HT1080 (cell line): Measurements from ENCODE around the gene RABGAP1L. TPM values are rescaled to one million over a fixed set of nuclear protein-coding genes. Genes with fewer than 3 reads are reported as not detected.
A peak's percentile ranks its signal among the peaks of the same experiment; 100 is the strongest.
"Not testable (repeated sequence)": the region's sequence is repeated elsewhere in the genome, so short reads cannot be mapped to it uniquely, and the experiment has no call there.

Experiments used
- DNase-seq: peaks from one replicate; pipeline ENCODE4 v3.0.0-alpha.2; 2015; ENCODE audit warnings: low read depth
- total RNA-seq: library from RNA; depleted of rRNA; stranded (reverse); fragments of >200 nt; shearing (Covaris generic); gene quantifications from 2 replicates; pipeline ENCODE4 v1.2.3, GENCODE V29; 2014

RABGAP1L gene
- total RNA-seq, 1 experiment from 2014 or later = 9.1 TPM

DNA sequence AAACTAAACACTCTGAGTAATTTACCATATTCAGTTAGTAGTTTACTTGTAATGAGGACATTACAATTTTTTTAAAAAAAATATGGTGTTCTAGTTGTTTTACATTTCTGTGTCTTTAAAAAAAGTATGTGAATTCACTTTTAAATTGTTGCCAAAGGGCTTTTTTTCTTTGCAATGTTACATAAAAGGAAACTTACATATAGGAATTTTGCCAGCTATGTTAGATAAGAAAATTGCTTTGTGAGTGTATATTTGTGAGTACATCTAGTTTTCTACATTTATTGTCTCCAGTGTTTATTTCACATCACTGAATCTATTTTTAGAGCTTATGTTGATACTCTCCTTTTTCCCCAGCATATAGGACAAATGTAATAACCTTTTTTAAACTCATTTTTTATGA is 495.2 kb downstream of the RABGAP1L start:
- DNase-seq = no peak

DNA sequence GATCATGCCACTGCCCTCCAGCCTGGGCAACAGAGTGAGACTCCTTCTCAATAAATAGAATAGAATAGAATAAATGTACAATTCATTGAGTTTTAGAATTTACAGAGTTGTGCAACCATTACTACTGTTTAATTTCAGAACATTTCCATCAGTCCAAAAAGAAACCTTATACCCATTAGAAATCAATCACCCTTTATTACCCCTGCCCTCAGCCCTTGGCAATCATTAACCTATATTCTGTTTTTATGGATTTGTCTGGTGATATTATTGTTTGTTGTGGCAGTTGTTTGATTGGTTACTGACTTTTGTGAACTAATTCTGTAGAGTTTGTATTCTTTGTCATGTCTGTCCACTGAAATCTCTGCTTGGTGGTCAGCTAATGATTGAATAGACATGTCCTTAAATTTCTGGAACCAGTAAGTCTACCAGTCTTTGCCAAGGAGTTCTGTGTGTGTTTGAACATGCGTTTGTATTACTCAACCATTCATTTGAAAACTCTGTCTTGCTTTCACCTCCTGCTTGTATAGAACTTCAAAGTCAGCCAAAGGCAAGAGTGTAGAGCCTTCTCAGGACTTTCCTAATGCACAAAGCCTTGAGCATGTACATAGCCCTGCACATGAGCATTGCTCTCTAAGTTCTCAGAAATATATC is 497.2 kb downstream of the RABGAP1L start:
- no peak for DNase-seq

DNA sequence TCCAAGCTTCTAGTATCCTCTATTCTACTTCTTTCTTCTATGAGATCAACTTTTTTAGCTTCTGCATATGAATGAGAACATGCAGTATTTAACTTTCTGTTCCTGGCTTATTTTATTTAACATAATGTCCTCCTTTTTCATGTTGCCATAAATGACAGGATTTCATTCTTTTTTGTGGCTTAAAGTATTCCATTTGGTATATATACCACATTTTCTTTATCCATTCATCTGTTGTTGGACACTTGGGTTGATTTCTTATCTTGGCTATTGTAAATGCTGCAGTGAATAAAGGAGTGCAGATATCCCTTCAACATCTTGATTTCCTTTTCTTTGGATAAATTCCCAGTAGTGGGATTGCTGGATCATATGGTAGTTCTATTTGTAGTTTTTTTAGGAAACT is 498.1 kb downstream of the RABGAP1L start:
- DNase-seq = no peak

DNA sequence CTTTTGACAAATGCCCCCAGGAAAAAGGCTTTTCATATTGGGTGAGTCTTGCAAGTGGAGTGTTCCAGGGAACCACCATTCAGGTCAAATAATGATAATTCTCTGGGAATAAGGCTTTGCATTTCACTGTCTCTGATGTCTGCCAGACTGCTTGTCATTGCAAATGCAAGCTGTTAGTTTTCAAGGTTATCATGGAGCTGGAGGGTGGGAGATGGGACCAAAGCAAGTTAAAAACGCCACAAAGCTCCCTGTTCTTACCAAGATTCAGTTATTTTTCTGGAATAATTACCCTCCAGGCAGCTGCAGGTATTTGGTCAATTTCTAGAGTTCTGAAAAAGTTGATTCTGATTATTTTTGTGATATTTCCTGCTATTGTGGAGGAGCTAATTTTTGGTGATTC is 498.6 kb downstream of the RABGAP1L start:
- DNase-seq = no peak

DNA sequence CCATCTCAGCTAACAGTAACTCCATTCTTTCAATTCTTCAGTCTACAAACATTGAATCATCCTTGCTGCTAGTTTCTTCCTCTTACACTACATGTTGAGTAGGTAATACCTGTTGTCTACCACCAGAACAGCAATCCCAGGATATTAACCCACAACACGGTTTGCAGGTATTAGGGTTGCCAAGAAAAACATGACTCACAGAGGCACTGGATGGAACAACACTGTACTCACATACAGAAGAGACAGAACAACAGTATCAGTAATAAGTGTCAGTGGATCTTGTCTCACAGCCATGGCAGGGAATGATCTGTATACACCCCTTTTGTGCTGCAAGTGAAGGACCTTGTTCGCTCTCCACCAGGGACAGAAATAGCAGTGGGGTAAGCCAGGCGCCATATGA is 500.5 kb downstream of the RABGAP1L start:
- DNase-seq = peak; percentile 79

DNA sequence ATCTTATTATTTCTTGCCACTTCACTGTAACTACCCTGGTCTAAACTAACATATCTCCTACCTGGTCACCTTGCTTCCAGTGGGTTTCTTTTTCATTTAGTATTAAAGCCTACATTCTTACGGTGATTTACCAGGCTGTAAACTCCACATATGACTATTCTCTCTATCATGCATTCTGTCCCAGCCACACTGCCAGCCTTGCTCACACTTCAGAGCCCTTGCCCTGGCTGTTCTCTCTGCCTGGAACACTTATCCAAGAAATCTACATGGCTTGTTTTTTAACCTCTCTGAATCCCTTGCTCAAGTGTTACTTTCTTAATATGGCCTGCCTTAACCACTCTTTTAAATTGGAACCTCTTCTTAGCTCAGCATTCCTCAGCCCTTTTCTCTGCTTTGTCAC is 501.2 kb downstream of the RABGAP1L start:
- DNase-seq = no peak

DNA sequence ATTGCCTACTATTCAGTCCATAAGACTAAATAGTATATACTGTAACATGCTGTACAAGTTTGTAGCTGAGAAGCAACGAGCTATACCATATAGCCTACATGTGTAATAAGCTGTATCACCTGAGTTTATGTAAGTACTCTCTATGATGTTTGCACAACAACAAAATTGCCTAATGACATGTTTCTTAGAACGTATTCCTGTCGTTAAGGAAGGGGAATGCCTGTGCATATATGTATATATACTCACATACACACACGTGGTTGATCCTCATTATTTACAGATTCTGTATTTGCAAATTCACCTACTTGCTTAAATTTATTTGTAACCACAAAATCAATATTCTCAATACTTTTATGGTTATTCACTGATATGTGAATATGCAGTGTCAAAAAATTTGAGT is 504.0 kb downstream of the RABGAP1L start:
- DNase-seq = no peak

DNA sequence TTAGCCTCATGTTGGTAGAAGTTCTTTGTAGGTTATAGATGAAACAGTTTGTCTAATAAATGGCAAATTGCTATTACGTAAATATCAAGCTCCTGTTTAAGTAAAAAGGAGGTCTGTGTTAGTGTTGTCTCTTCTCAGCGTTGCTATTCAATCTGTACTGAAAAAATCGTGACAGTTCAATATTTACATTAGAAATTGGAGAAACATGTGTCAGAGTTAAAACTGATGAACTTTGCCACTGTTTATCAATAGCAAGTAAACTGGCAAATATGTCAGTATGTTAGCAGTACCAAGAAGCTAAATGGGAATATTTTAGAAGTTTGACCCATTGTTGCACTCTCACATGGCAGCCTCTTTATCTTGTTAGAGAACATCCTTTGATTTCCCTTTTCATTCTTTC is 506.9 kb downstream of the RABGAP1L start:
- no peak for DNase-seq

DNA sequence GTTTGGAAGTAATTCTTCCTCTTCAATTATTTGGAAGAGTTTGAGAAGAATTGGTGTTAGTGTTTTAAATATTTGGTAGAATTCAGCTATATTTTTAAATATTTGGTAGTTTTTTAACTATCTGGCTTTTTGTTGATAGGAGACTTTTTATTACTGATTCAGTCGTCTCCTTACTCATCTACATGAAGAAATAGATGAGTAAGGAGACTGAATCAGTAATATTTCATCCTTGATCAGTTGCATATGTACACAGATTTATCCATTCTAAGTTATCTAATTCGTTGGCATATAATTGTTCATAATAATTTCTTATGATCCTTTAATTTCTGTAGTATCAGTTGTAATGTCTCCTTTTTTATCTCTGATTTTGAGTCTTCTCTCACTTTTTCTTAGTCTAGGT is 512.5 kb downstream of the RABGAP1L start:
- no peak for DNase-seq

DNA sequence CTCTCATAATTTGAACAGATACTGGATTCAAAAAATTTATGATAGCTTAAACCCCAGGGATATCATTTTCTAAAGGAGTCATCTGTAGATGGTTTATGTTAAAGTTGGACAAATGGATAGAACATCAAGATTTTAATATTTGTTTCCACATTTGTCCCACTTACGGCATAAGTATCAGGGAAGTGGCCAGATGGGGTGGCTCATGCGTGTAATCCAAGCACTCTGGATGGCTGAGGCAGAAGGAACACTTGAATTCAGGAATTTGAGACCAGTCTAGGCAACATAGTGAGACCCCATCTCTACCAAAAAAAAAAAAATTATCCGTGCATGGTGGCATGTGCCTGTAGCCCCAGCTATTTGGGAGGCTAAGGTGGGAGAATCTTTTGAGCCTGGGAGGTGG is 517.5 kb downstream of the RABGAP1L start:
- no peak for DNase-seq

DNA sequence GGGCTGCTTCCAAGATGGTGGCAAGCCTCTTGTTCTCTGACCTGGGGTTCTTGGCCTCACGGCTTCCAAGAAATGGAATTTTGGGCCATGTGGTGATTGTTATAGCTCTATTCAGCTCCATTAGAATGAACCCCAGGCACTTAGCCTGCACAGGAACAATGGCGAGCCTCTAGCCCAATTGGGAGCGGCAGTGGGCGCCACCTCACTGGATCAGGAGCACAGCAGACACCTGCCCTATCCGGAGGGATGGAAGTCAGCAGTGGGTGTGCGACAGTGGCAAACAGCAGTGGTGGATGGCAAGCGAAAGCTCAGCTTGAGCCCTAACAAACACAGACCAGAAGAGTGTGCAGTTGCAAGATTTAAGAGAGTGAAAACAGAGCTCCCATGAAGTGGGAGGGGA is 519.3 kb downstream of the RABGAP1L start:
- DNase-seq = no peak

DNA sequence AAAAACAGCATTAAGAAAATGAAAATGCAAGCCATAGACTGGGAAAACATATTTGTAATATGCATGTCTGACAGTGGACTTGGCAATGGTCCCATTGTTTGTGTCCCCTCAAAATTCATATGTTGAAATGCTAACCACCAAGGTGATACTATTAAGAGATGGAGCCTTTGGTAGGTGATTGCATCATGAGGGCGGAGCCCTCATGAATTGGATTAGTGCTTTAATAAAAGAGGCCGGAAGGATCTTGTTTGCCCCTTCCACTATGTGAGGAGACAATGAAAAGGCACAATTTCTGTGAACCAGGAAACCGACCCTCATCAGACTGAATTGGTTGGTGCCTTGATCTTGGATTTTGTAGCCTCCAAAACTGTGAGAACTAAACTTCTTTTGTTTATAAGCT is 520.8 kb downstream of the RABGAP1L start:
- no peak for DNase-seq

DNA sequence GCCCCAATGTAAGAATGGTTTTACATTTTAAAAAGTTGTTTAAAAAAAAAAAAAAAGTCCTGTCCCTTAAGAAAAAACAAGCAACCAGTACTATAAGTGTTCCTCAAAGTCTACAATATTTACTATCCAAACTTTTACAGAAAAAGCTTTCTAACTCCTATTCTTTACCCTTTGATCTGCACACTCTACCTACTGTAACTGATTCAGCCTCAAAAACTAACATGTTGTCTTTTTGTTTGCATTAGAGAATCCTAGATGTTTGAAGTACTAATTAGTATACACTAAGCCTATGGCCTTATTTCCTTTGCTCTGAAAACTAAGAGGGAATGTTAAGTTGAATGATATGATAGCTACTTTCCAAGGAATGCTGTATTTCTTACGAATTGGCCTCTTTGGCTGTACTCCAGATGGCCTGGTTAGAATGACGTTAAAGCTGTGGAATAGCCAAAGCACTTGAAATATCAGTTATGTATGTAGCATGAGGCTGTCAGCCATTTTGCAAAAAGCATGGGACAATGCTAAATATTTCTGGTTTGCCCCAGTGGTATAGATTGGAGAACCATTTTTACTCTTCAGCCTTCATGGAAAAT is 523.2 kb downstream of the RABGAP1L start:
- DNase-seq = no peak

DNA sequence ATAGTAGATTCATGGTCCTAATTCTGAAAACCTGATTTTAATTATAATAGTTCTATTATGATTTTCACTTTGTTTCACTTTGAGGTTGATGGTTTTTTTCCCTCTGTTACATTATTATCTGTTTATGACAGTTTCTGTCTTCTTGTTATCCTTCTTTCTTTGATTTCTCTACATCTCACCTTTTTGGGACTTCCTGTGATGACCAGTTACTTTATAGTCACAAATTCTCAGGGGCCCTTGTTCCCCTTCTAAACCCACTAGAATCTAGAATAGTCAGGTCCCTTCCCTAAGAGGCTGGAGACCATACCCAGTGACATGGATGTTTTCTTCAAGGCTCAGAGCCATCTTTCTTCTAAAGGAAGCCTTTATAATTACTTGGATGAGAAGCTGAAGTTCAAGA is 526.9 kb downstream of the RABGAP1L start:
- DNase-seq = no peak

DNA sequence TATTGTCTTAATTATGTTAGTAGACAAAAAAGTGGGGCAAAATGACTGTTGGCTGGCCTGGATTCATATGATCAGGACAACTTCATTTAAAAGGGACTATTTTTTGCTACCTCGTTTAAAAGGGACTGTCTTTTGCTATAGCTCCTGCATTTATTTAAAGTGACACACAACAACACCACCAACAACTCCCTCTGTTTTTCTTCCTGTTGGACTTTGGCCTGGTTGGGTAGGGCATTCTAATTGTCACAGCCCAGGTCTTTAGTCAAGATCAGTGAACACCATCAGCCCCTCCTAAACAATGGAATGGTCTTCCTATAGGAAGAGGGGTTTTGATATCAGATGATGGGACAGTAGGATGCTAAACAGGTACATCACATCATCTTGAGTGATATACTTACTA is 530.2 kb downstream of the RABGAP1L start:
- no peak for DNase-seq

DNA sequence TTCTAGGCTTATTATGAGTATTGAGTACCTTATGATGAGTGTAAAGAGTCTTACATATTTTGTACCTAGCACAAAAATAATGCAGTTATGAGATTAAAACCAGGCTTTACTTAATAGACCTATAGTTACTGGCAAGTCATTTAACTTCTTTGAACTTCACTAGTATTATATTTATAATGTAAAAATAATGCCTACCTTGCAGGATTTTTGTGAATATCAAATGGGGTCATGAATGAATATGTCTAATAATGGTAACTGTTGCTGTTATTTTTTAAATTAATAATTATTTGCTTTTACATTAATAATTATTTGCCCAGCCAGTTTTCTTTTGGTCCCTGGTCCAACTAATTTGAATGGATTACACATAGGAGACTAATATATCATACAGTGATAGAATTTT is 530.9 kb downstream of the RABGAP1L start:
- no peak for DNase-seq

DNA sequence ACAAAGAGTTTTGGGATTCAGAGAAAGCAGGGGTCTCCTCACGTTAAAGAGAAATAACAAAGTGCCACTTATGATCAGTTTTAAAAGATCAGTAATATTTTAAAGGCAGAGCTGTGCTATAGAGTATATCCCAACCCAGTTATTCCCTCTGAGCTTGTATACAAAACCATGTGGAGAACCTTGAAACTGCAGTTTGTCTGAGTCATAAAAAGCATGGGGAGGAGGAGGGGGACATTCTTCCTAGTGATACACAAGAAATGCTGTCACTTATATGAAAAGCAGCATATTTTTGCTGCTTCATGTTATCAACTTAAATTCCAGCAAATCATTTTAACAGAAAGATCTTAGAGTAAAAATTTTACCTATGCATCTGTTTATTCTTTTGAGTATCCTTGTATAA is 533.0 kb downstream of the RABGAP1L start:
- DNase-seq = peak; percentile 24

DNA sequence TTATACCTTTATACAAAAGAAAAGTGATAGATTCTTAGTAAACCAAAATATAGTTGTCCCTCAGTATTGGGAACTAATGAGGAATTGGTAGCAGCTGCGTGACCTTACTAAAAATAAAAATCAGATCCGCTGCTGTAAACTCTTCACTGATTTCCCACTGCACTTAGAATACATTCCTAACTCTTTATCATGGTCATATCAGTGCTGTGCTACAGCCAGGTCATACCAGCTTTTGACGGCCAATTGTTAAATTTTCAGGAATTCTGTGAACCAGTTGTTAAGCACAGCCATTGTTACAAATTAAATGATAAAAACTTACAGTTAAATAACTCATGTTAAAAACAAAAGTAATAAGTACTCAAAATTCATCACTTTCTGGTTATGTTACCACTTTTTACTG is 533.8 kb downstream of the RABGAP1L start:
- DNase-seq = no peak

DNA sequence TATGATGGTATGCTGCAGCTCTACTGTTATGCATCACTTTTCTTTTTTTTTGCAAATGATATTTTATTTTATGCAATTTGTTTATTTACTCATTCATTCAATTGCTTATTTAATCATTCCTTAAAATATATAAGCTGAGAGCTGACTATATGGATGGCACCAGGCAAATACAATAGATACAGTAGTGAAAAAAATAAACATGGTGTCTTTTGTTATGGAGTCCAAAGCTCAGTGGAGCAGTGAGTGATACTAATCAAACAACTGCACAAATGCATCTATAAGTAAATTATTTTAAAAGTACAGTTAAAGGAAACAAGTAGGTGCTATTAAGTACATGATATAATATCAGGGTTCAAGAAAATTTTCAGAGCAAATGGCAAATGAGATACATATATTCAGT is 534.2 kb downstream of the RABGAP1L start:
- not testable (repeated sequence) for DNase-seq

DNA sequence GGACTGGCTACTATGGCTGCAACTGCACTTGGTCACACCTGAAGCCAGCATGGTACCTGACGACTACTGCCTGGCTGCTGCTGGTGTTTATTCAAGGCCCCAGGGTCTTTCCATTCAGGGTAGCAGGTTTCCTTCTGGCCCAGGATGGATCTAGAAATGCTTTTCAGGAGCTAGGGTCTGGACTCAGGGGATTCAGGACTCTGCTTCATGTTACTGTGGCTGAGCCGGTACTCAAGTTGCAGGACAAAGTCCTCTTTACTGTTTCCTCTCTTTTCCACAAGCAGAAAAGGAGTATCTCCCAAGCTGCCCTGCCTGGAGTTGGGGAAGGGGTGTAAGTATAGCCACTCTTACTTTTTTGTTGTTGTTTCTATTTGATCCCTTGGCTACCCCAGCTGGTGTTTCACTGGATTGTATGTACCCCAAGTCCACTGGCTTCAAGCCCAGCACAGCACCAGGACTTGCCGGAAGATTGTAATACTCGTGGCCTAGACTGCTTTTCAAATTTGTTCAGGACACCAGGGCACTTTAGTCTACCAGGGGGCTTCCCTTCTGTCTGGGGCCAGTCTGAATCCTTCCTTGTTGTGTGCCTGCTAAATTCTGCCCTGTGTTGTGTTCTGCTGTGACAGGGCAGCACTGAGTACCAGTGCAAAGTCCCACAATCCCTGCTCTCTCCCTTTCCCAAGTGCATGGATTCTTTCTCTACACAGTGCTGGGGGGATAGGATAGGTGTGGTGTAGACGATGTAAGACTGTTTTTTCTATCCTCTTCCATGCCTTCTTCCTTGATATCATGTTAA is 536.9 kb downstream of the RABGAP1L start:
- DNase-seq = no peak

DNA sequence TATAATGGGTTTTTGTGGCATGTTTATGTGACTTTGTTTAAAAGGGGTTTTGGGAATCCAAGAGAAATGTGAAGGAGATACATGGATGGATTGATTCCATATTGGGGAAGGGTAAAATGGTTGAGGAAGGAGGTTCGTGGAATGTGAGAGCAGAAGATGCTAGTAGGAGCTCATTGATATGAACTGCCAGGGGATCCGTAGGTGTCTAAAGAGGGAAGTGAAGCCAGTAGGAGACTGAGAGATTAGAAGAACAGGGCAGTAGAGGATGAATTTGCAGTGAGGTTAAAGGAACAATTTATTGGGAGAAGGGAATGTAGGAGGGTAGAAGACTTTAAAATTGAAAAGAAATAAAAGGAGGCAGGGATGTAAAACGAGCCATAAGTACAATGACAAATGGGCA is 541.0 kb downstream of the RABGAP1L start:
- no peak for DNase-seq

DNA sequence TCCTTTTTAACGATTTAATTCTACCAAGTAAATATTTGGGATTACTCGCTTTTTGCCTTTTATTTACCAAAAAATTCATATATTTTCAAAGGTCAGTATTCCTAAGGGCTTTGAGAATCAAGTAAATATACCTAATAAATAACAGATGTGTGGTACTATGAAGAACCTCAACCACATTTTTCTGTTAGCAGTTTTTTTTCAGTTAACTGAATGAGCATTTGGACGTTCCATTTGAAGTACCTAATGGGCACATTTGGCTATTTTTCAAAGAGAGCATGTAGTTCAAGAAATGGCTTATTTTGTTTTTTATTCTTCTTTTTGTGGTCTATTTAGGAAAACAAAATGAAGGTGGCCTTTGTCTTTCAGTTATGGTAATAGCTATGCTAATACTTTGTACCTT is 541.5 kb downstream of the RABGAP1L start:
- no peak for DNase-seq

DNA sequence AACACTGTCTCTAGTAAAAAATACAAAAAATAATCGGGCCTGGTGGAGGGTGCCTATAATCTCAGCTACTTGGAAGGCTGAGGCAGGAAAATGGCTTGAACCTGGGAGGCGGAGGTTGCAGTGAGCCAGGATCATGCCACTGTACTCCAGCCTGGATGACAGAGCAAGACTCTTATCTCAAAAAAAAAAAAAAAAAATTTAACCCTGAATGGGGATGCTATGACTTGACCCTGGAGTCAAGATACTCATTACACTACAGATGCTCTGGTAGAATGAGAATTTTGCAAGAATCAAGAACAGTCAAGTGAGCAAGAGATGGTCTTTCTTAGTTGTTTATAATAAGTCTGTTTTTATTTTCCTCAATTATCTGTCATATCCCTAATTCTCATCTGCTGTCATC is 542.2 kb downstream of the RABGAP1L start:
- DNase-seq = no peak
